Measurements from ENCODE around the gene CXCL8. TPM values are rescaled to one million over a fixed set of nuclear protein-coding genes. Genes with fewer than 3 reads are reported as not detected.
A peak's percentile ranks its signal among the peaks of the same experiment; 100 is the strongest.

Gene CXCL8
- total and polyA plus RNA-seq, 2 donors (not counting 3 experiments of a cell fraction or from before 2014, with no cell fraction given): 6.4 to 12.6 TPM

- intact Hi-C loops (cut with micrococcal nuclease): no loop called here
Observed at GRCh38 chr4:73702796-73703287, 37.5 kb upstream of the CXCL8 start.

DNA sequence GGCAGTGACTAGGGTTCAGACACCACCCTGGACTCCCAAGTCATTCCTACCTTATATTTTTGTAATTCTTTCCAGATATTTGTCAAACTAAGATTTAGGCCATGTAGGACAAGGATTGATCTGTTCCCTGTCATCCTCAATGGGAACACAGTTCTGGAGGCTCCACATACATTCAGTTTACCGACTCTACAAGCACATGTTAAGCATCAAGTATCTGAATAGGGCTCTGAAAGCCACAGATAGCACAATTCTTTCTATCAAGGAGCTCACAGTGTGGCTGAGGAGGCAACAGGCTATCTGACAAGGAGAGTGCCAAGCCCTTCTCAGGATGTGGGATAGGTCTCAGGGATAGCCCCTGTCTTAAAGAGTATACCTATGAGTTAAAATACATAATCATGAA is 37.0 kb upstream of the CXCL8 start:
- no TSS peak for BruUV-seq (replicated peaks)
- no peak for FAIRE-seq
- H3K4me1 ChIP-seq (ENCODE audit: control insufficient read depth, extremely low read depth, insufficient read depth, low read length): peaks cover 59% of the 10 kb centered on the region

More at GRCh38 chr4:73702796-73703287, 37.5 kb upstream of the CXCL8 start:
- BruUV-seq (replicated peaks): no TSS peak
- Histone ChIP-seq H3K79me2 (ENCODE audit: control insufficient read depth, insufficient read depth, low read length) (no peaks in the 10 kb centered on the region), H4K20me1 (replicated peaks; ENCODE audit: control insufficient read depth, extremely low read depth, insufficient read depth, low read length) (no peaks in the 10 kb centered on the region), H3K27me3 (ENCODE audit: control insufficient read depth in 2 of 2, insufficient read depth in 2 of 2, low read length in 2 of 2) (no peaks in the 10 kb centered on the region), H3K4me2 (ENCODE audit: insufficient read depth, low read length) (no peak overlapping the region), H3K9ac (replicated peaks; ENCODE audit: extremely low read depth, insufficient read depth, low read length) (no peak overlapping the region), H3K27ac (ENCODE audit: insufficient read depth, low read depth, low read length) (peak overlapping the region; percentile 70), H2AFZ (ENCODE audit: low read depth, low read length) (no peak overlapping the region), H3K4me3 (replicated peaks in 1 of 3; ENCODE audit: insufficient read depth in 1 of 3, low read depth in 1 of 3, low read length in 3 of 3) (no peak overlapping the region), H3K36me3 (ENCODE audit: control insufficient read depth in 2 of 2, extremely low read depth in 1 of 2, insufficient read depth in 2 of 2, low read length in 2 of 2) (no peaks in the 10 kb centered on the region), H3K9me3 (replicated peaks; ENCODE audit: control insufficient read depth, insufficient read depth, low read length) (no peaks in the 10 kb centered on the region), H3K4me1 (ENCODE audit: control insufficient read depth, extremely low read depth, insufficient read depth, low read length) (peaks cover 59% of the 10 kb centered on the region), H3K9me1 (replicated peaks; ENCODE audit: control insufficient read depth, extremely low read depth, insufficient read depth, low read length) (no peaks in the 10 kb centered on the region)
- ChIA-PET POLR2A (no interaction called here), CTCF (no interaction called here)
- dilution Hi-C loops (cut with MboI; ENCODE audit: extremely low pct_ligation_motif_present, low sequenced_read_pairs): no loop called here
- TF ChIP-seq MYC (IDR thresholded peaks at IDR 0.05; ENCODE audit: low read depth, low read length) (no peak), EZH2 (IDR thresholded peaks at IDR 0.05; ENCODE audit: borderline replicate concordance, low read depth, low read length, severe bottlenecking) (no peak), POLR2A (IDR thresholded peaks at IDR 0.05; ENCODE audit: low read depth, low read length) (no peak), POLR2AphosphoS5 (IDR thresholded peaks at IDR 0.05; ENCODE audit: insufficient read depth, low read depth, low read length) (no peak), JUN (IDR thresholded peaks at IDR 0.05; ENCODE audit: borderline replicate concordance, insufficient read depth, insufficient read length, low read depth) (no peak)
- TF ChIP-seq, protein P1, sequence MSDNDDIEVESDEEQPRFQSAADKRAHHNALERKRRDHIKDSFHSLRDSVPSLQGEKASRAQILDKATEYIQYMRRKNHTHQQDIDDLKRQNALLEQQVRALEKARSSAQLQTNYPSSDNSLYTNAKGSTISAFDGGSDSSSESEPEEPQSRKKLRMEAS (IDR thresholded peaks at IDR 0.05; ENCODE audit: insufficient read depth, insufficient read length): no peak
- DNase-seq (ENCODE audit: low read depth, low spot score): no peak
- FAIRE-seq: no peak

More for the DNA sequence above, 37.0 kb upstream of the CXCL8 start:
- no peaks in the 10 kb centered on the region for H3K9me1 ChIP-seq (replicated peaks; ENCODE audit: control insufficient read depth, extremely low read depth, insufficient read depth, low read length)
- peak overlapping the region; percentile 46 for H2AFZ ChIP-seq (ENCODE audit: low read depth, low read length)
- H3K4me3 ChIP-seq (replicated peaks in 1 of 3; ENCODE audit: insufficient read depth in 1 of 3, low read depth in 1 of 3, low read length in 3 of 3): no peak overlapping the region
- no peak for TF ChIP-seq CTCF (IDR thresholded peaks at IDR 0.05; ENCODE audit: extremely low read depth in 1 of 2, insufficient read depth in 1 of 2, low read depth in 1 of 2, low read length in 2 of 2)
- TF ChIP-seq POLR2AphosphoS5 (IDR thresholded peaks at IDR 0.05; ENCODE audit: insufficient read depth, low read depth, low read length): no peak
- TF ChIP-seq, protein P1 (IDR thresholded peaks at IDR 0.05; ENCODE audit: insufficient read depth, insufficient read length): no peak
- H3K9ac ChIP-seq (replicated peaks; ENCODE audit: extremely low read depth, insufficient read depth, low read length): no peak overlapping the region
- dilution Hi-C loops (cut with MboI; ENCODE audit: extremely low pct_ligation_motif_present, low sequenced_read_pairs) (no loop called here), intact Hi-C loops (cut with micrococcal nuclease) (no loop called here)
- H3K79me2 ChIP-seq (ENCODE audit: control insufficient read depth, insufficient read depth, low read length): no peaks in the 10 kb centered on the region
- no peaks in the 10 kb centered on the region for H4K20me1 ChIP-seq (replicated peaks; ENCODE audit: control insufficient read depth, extremely low read depth, insufficient read depth, low read length)
- H3K27me3 ChIP-seq (ENCODE audit: control insufficient read depth in 2 of 2, insufficient read depth in 2 of 2, low read length in 2 of 2): no peaks in the 10 kb centered on the region
- H3K27ac ChIP-seq (ENCODE audit: insufficient read depth, low read depth, low read length): peak overlapping the region; percentile 70
- no peaks in the 10 kb centered on the region for H3K9me3 ChIP-seq (replicated peaks; ENCODE audit: control insufficient read depth, insufficient read depth, low read length)
- H3K36me3 ChIP-seq (ENCODE audit: control insufficient read depth in 2 of 2, extremely low read depth in 1 of 2, insufficient read depth in 2 of 2, low read length in 2 of 2): no peaks in the 10 kb centered on the region
- DNase-seq (ENCODE audit: low read depth, low spot score): no peak
- CTCF ChIA-PET: interaction anchor here (2.7 kb wide), 1 partner anchor 41 kb away, joined by 14 read pairs; no protein-coding TSS in a partner anchor
- POLR2A ChIA-PET: no interaction called here
- H3K4me2 ChIP-seq (ENCODE audit: insufficient read depth, low read length): no peak overlapping the region
